Measurements from ENCODE around the gene SLC18B1.
A peak's percentile ranks its signal among the peaks of the same experiment; 100 is the strongest.

DNA sequence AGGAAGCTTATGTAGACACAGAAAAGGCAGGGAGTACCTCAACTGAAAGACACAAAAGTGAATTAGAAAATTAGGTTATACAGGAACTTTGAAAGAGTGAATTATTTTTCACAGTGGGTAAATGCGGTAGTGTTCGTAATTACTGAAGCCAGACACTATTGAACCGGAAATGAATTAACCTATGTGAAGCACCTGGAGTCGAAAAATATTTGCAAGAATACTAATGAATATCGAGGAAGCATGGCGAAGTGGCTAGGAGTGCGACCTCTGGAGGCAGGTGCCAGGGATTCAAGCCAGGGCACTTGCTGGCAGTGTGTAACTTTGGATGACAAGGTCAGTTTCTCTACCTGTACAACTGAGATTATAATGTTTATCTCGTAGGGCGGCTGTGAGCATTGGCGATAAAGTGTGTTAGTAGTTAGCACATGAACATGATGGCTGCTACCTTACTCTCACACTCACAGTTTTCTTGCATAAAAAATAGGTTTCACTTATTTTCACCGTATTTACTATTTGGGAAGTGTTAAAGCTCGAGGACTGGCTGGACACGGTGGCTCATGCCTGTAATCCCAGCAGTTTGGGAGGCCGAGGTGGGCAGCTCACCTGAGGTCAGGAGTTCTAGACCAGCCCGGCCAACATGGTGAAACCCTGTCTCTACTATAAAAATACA, 567 bp upstream of the SLC18B1 start:
- TF ChIP-seq, protein P1, sequence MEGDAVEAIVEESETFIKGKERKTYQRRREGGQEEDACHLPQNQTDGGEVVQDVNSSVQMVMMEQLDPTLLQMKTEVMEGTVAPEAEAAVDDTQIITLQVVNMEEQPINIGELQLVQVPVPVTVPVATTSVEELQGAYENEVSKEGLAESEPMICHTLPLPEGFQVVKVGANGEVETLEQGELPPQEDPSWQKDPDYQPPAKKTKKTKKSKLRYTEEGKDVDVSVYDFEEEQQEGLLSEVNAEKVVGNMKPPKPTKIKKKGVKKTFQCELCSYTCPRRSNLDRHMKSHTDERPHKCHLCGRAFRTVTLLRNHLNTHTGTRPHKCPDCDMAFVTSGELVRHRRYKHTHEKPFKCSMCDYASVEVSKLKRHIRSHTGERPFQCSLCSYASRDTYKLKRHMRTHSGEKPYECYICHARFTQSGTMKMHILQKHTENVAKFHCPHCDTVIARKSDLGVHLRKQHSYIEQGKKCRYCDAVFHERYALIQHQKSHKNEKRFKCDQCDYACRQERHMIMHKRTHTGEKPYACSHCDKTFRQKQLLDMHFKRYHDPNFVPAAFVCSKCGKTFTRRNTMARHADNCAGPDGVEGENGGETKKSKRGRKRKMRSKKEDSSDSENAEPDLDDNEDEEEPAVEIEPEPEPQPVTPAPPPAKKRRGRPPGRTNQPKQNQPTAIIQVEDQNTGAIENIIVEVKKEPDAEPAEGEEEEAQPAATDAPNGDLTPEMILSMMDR (IDR thresholded peaks at IDR 0.05; ENCODE audit: low read depth, low read length) = peak; percentile 72
- TF ChIP-seq EZH2phosphoT487 (IDR thresholded peaks at IDR 0.05; ENCODE audit: low read depth) = no peak

Measured in OCI-LY3 (cell line).